HCT116 (cell line): Measurements from ENCODE around the gene RBM39. TPM values are rescaled to one million over a fixed set of nuclear protein-coding genes. Genes with fewer than 3 reads are reported as not detected.

ENCODE experiments used
- ATAC-seq: fragments of 200-7000 bp; cut with Tn5 transposase; 2 replicates; pipeline ENCODE4 v1.9.1; 2020; ENCODE audit warnings: mild to moderate bottlenecking, moderate library complexity
- BruUV-seq: library from RNA; stranded (reverse); fragments of 400-500 nt; replicated peaks from 2 replicates; lab custom pipeline; 2021; lab: Mats Ljungman, UMichigan
- CTCF ChIA-PET: fragments of 300-600 bp; sonication (Branson Sonifier 250); formaldehyde crosslinking; loops from one replicate; lab custom pipeline; 2021; ENCODE audit warnings: antibody characterized with exemption; lab: Charles Lee
- POLR2A ChIA-PET: fragments of 300-600, 350-600 bp; sonication (Branson Sonifier 250); formaldehyde crosslinking; loops from one replicate; lab custom pipeline; 2021; ENCODE audit warnings: antibody characterized with exemption; lab: Charles Lee
- RAD21 ChIA-PET, 2 experiments: fragments of 300-600 bp; sonication (Branson Sonifier 250); formaldehyde crosslinking; loops; one replicate each; lab custom pipeline; 2023; ENCODE audit warnings: low total read pairs in 2 of 2; ENCODE audit not compliant: uncharacterized antibody in 2 of 2, unreplicated experiment in 2 of 2, low non-redundant PET in 1 of 2; lab: Charles Lee
- DNase-seq: peaks from one replicate; pipeline ENCODE4 v3.0.0-alpha.2; 2010; ENCODE audit warnings: low read depth, low spot score
- H2AFZ ChIP-seq: fragments of 200-600 bp; shearing (Covaris generic), sonication (generic); 2 replicates; pipeline ENCODE4 v1.6.1; 2017; ENCODE audit warnings: low read depth, mixed run types, mixed read lengths, antibody characterized with exemption, low read length; ENCODE audit not compliant: poor library complexity, severe bottlenecking
- H3K27ac ChIP-seq: 2 replicates; pipeline ENCODE4 v1.5.1; 2012; ENCODE audit warnings: low read depth, low read length
- H3K27me3 ChIP-seq: fragments of 200-600 bp; sonication (generic); 2 replicates; pipeline ENCODE4 v1.6.1; 2016; ENCODE audit warnings: mixed run types, low read length, mixed read lengths; ENCODE audit not compliant: insufficient read depth
- H3K36me3 ChIP-seq, 2 experiments: fragments of 200-500 bp in 1 of 2; fragments of 200-600 bp in 1 of 2; sonication (Bioruptor generic) in 1 of 2; sonication (generic) in 1 of 2; 2 replicates each; pipeline versions ENCODE4 v1.5.1 to v1.6.1; 2014 to 2016; ENCODE audit warnings: low read length in 2 of 2, inconsistent platforms in 1 of 2, mixed read lengths in 1 of 2, mixed run types in 1 of 2; ENCODE audit not compliant: insufficient read depth in 2 of 2, control insufficient read depth in 1 of 2
- H3K4me1 ChIP-seq, 2 experiments: fragments of 200-600 bp in 1 of 2; sonication (generic) in 1 of 2; 2 replicates each; pipeline versions ENCODE4 v1.5.1 to v1.6.1; 2012 to 2017; ENCODE audit warnings: low read length in 2 of 2, inconsistent platforms in 1 of 2, mild to moderate bottlenecking in 1 of 2, mixed read lengths in 1 of 2, mixed run types in 1 of 2, moderate library complexity in 1 of 2; ENCODE audit not compliant: insufficient read depth in 2 of 2, control insufficient read depth in 1 of 2
- H3K4me2 ChIP-seq: fragments of 200-600 bp; sonication (generic); 2 replicates; pipeline ENCODE4 v1.6.1; 2017; ENCODE audit warnings: mixed run types, low read length, mixed read lengths
- H3K4me3 ChIP-seq, 2 experiments: fragments of 200-600 bp in 1 of 2; sonication (generic) in 1 of 2; replicated peaks in 1 of 2; 2 replicates each; pipeline ENCODE4 v1.5.1; 2011 to 2016; ENCODE audit warnings: low read length in 2 of 2, control low read depth in 1 of 2, low read depth in 1 of 2, mild to moderate bottlenecking in 1 of 2, mixed read lengths in 1 of 2, mixed run types in 1 of 2
- H3K79me2 ChIP-seq: fragments of 200-600 bp; sonication (generic); 2 replicates; pipeline ENCODE4 v1.6.1; 2017; ENCODE audit warnings: mild to moderate bottlenecking, mixed run types, low read length, moderate library complexity, mixed read lengths; ENCODE audit not compliant: insufficient read depth
- H3K9ac ChIP-seq: fragments of 200-600 bp; sonication (generic); 2 replicates; pipeline ENCODE4 v1.6.1; 2016; ENCODE audit warnings: low read length, mixed read lengths
- H3K9me2 ChIP-seq: fragments of 200-600 bp; sonication (generic), shearing (Covaris generic); 2 replicates; pipeline ENCODE4 v1.6.1; 2017; ENCODE audit warnings: mixed run types, mild to moderate bottlenecking, moderate library complexity; ENCODE audit not compliant: insufficient read depth
- H3K9me3 ChIP-seq, 2 experiments: fragments of 200-500 bp in 1 of 2; fragments of 200-600 bp in 1 of 2; sonication (Bioruptor generic) in 1 of 2; sonication (generic) in 1 of 2; 2 replicates each; pipeline ENCODE4 v1.6.1; 2014 to 2017; ENCODE audit warnings: low read length in 2 of 2, mixed read lengths in 2 of 2, inconsistent platforms in 1 of 2, low read depth in 1 of 2, mild to moderate bottlenecking in 1 of 2, mixed run types in 1 of 2, moderate library complexity in 1 of 2; ENCODE audit not compliant: control insufficient read depth in 1 of 2, insufficient read depth in 1 of 2
- H4K20me1 ChIP-seq: fragments of 200-600 bp; sonication (generic), shearing (Covaris generic); 2 replicates; pipeline ENCODE4 v1.6.1; 2017; ENCODE audit warnings: mixed run types, mild to moderate bottlenecking, moderate library complexity; ENCODE audit not compliant: insufficient read depth
- EGR1 ChIP-seq: IDR thresholded peaks from 2 replicates; pipeline ENCODE4 v1.6.1; 2012; ENCODE audit warnings: low read depth
- EZH2phosphoT487 ChIP-seq: fragments of 200-600 bp; IDR thresholded peaks from 2 replicates; pipeline ENCODE4 v1.6.1; 2018; ENCODE audit warnings: antibody characterized with exemption, borderline replicate concordance
- POLR2A ChIP-seq: IDR thresholded peaks from 2 replicates; pipeline ENCODE4 v1.7.0; 2011; ENCODE audit warnings: borderline replicate concordance; ENCODE audit not compliant: insufficient read depth, insufficient read length; ENCODE audit errors: extremely low read depth
- RAD21 ChIP-seq: IDR thresholded peaks from 2 replicates; pipeline ENCODE4 v1.6.1; 2012; ENCODE audit warnings: low read depth, mild to moderate bottlenecking
- SRF ChIP-seq: IDR thresholded peaks from 2 replicates; pipeline ENCODE4 v1.6.1; 2012; ENCODE audit warnings: low read depth
- YY1 ChIP-seq: IDR thresholded peaks from 2 replicates; pipeline ENCODE4 v1.6.1; 2011; ENCODE audit warnings: low read length, low read depth, moderate library complexity, mild to moderate bottlenecking; ENCODE audit not compliant: insufficient replicate concordance; ENCODE audit errors: extremely low read depth
- ZBTB33 ChIP-seq: IDR thresholded peaks from 2 replicates; pipeline ENCODE4 v1.6.1; 2011; ENCODE audit warnings: mild to moderate bottlenecking, low read length, moderate library complexity; ENCODE audit not compliant: insufficient replicate concordance; ENCODE audit errors: extremely low read depth
- ZNF274 ChIP-seq: fragments of 200-500 bp; sonication (Bioruptor generic); IDR thresholded peaks from 2 replicates; pipeline ENCODE4 v1.6.1; 2014; ENCODE audit warnings: mild to moderate bottlenecking, low read depth, low read length, inconsistent platforms
- intact Hi-C: fragments of 100-400 bp; cut with micrococcal nuclease; formaldehyde crosslinking; loops from 2 replicates; pipeline ENCODE4 v1.10.0; 2022
- total RNA-seq: library from RNA; stranded (reverse); gene quantifications from one replicate; pipeline ENCODE4 v1.2.1, GENCODE V29; 2021; ENCODE audit not compliant: unreplicated experiment

The RBM39 gene
- total RNA-seq, 1 experiment from 2014 or later = 234 TPM

DNA sequence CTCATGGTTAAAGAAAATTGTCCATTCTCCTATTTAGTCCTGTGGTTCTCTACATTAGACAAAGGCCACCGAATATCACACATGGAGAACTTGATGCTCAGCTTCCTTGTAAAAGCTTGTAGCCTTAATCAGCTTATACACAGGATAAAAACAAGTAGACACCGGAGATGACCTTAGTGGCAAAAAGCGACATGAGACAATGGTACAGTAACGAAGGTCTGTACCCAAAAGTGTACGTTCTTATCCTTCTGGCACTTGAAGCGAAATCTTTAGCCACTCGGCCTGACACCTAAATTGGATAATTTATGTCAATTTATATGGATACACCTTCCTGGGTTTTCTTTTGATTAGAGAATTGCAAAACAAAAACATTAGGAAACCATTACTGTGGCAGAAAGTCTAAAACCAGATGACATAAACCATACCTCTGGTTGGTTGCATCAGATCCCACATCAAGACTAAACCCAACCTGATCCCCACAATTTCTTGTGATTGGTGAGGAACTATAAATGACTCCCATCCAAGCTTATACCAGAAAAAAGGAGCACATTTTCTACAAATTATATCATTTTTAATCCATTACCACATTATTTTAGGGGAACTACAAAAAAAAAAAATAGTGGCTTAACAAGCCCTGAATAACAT is 6.1 kb downstream of the RBM39 start:
- no peak overlapping the region for H3K27ac ChIP-seq
- BruUV-seq = no TSS peak
- no peak overlapping the region for H2AFZ ChIP-seq
- no peak for TF ChIP-seq EGR1
- no peak for TF ChIP-seq YY1
- no peak for TF ChIP-seq ZBTB33
- TF ChIP-seq RAD21 = no peak
- TF ChIP-seq SRF = no peak
- no peak for TF ChIP-seq EZH2phosphoT487
- TF ChIP-seq POLR2A = no peak
- TF ChIP-seq ZNF274 = no peak
- intact Hi-C loops = no loop called here
- ChIA-PET POLR2A (interaction anchor here (0.6 to 1.5 kb wide), 3 partner anchors 8 to 257 kb away, joined by 3 read pairs; no protein-coding TSS in a partner anchor), CTCF (no interaction called here), RAD21 (no interaction called here)
- no peaks in the 10 kb centered on the region for H3K9me3 ChIP-seq
- peaks cover 4 to 15% of the 10 kb centered on the region in 2 experiments for H3K4me1 ChIP-seq
- no peak for ATAC-seq
- H3K79me2 ChIP-seq = peaks cover 100% of the 10 kb centered on the region
- no peak overlapping the region for H3K9ac ChIP-seq
- no peak overlapping the region for H3K4me3 ChIP-seq
- H3K27me3 ChIP-seq = no peaks in the 10 kb centered on the region
- no peak for DNase-seq
- H3K9me2 ChIP-seq = no peaks in the 10 kb centered on the region
- H3K4me2 ChIP-seq = no peak overlapping the region
- H3K36me3 ChIP-seq = peaks cover 73 to 91% of the 10 kb centered on the region in 2 experiments
- H4K20me1 ChIP-seq = peaks cover 76% of the 10 kb centered on the region
